H1 (cell line): Measurements from ENCODE around the gene SOBP. TPM values are rescaled to one million over a fixed set of nuclear protein-coding genes. Genes with fewer than 3 reads are reported as not detected.

ENCODE experiments used
- CTCF ChIA-PET: fragments of 300-600 bp; sonication (Branson Sonifier 250); formaldehyde crosslinking; loops from one replicate; lab custom pipeline; 2021; ENCODE audit not compliant: partially characterized antibody; lab: Charles Lee
- POLR2A ChIA-PET: fragments of 300-600 bp; sonication (Branson Sonifier 250); formaldehyde crosslinking; loops from one replicate; lab custom pipeline; 2021; ENCODE audit warnings: inconsistent platforms; ENCODE audit not compliant: partially characterized antibody; lab: Charles Lee
- DNase-seq, 2 experiments: peaks; one replicate each; pipeline versions ENCODE4 v3.0.0 to v3.0.0-alpha.2; 2010 to 2022; ENCODE audit warnings: low spot score in 2 of 2, low read depth in 1 of 2, mixed read lengths in 1 of 2
- FAIRE-seq: peaks from 2 replicates; lab custom pipeline; 2011; peaks lifted over from hg19 to GRCh38; lab: Jason Lieb, UNC
- H2AFZ ChIP-seq: 2 replicates; pipeline ENCODE4 v1.8.1; 2012; ENCODE audit warnings: low read length, inconsistent platforms
- H2AK5ac ChIP-seq: 2 replicates; pipeline ENCODE4 v1.6.1; 2013; ENCODE audit warnings: low read depth, low read length
- H2BK120ac ChIP-seq: replicated peaks from 2 replicates; pipeline ENCODE3; 2013; ENCODE audit warnings: low read depth, low read length, inconsistent platforms
- H2BK12ac ChIP-seq: 2 replicates; pipeline ENCODE4 v1.6.1; 2013; ENCODE audit warnings: low read depth, low read length
- H2BK15ac ChIP-seq: 2 replicates; pipeline ENCODE4 v1.6.1; 2013; ENCODE audit warnings: low read length
- H2BK20ac ChIP-seq: 2 replicates; pipeline ENCODE4 v1.6.1; 2013; ENCODE audit warnings: low read length
- H2BK5ac ChIP-seq: 2 replicates; pipeline ENCODE4 v1.6.1; 2013; ENCODE audit warnings: low read depth, low read length
- H3K14ac ChIP-seq: 2 replicates; pipeline ENCODE4 v1.6.1; 2013; ENCODE audit warnings: inconsistent platforms; ENCODE audit not compliant: insufficient read length
- H3K18ac ChIP-seq: 2 replicates; pipeline ENCODE4 v1.6.1; 2013; ENCODE audit warnings: low read length; ENCODE audit errors: extremely low read depth
- H3K23ac ChIP-seq: 2 replicates; pipeline ENCODE4 v1.6.1; 2013; ENCODE audit warnings: inconsistent platforms; ENCODE audit not compliant: insufficient read length
- H3K23me2 ChIP-seq: 2 replicates; pipeline ENCODE4 v1.6.1; 2013; ENCODE audit warnings: low read depth, low read length
- H3K27ac ChIP-seq: 2 replicates; pipeline ENCODE4 v1.6.1; 2011; ENCODE audit warnings: low read depth, low read length, inconsistent platforms
- H3K27me3 ChIP-seq, 4 experiments: replicated peaks in 1 of 4; 1 replicate in 1 of 4; 2 replicates in 3 of 4; pipeline versions ENCODE4 v1.6.1 to v1.8.1; 2011 to 2013; ENCODE audit warnings: low read length in 3 of 4, mild to moderate bottlenecking in 3 of 4, inconsistent platforms in 2 of 4, mixed read lengths in 2 of 4, moderate library complexity in 1 of 4; ENCODE audit not compliant: control insufficient read depth in 3 of 4, insufficient read depth in 3 of 4; ENCODE audit errors: extremely low read depth in 1 of 4
- H3K36me3 ChIP-seq, 4 experiments: 2 replicates each; pipeline versions ENCODE4 v1.6.1 to v1.8.1; 2011 to 2013; ENCODE audit warnings: mild to moderate bottlenecking in 4 of 4, low read length in 3 of 4, moderate library complexity in 2 of 4, control low read depth in 1 of 4, inconsistent platforms in 1 of 4; ENCODE audit not compliant: insufficient read depth in 4 of 4, control insufficient read depth in 2 of 4
- H3K4ac ChIP-seq: replicated peaks from 2 replicates; pipeline ENCODE3; 2013; ENCODE audit warnings: low read length, low read depth, mixed read lengths, inconsistent platforms; ENCODE audit not compliant: insufficient read length
- H3K4me1 ChIP-seq, 4 experiments: replicated peaks in 1 of 4; 1 replicate in 1 of 4; 2 replicates in 3 of 4; pipeline versions ENCODE4 v1.6.1 to v1.8.1; 2011 to 2013; ENCODE audit warnings: low read length in 3 of 4, inconsistent platforms in 2 of 4, mixed read lengths in 1 of 4; ENCODE audit not compliant: insufficient read depth in 4 of 4, control insufficient read depth in 3 of 4
- H3K4me2 ChIP-seq, 2 experiments: 2 replicates each; pipeline versions ENCODE4 v1.6.1 to v1.8.1; 2011 to 2013; ENCODE audit warnings: low read depth in 2 of 2, low read length in 2 of 2, control low read depth in 1 of 2, inconsistent platforms in 1 of 2, mild to moderate bottlenecking in 1 of 2; ENCODE audit not compliant: insufficient read depth in 1 of 2
- H3K4me3 ChIP-seq, 4 experiments: fragments of 200-600, 300-600 bp in 1 of 4; sonication (generic), shearing (Covaris generic), sonication (Bioruptor Twin) in 1 of 4; 2 replicates each; pipeline versions ENCODE4 v1.5.1 to v1.8.1; 2011 to 2016; ENCODE audit warnings: low read length in 4 of 4, low read depth in 3 of 4, control low read depth in 2 of 4, inconsistent platforms in 2 of 4, mild to moderate bottlenecking in 2 of 4, mixed read lengths in 1 of 4, moderate library complexity in 1 of 4; ENCODE audit not compliant: insufficient read depth in 2 of 4; ENCODE audit errors: extremely low read depth in 1 of 4
- H3K56ac ChIP-seq: replicated peaks from 2 replicates; pipeline ENCODE3; 2013; ENCODE audit warnings: low read depth, mild to moderate bottlenecking, mixed read lengths, low read length, inconsistent platforms; ENCODE audit not compliant: insufficient read length
- H3K79me1 ChIP-seq: 2 replicates; pipeline ENCODE4 v1.6.1; 2013; ENCODE audit warnings: low read depth, low read length, control low read depth
- H3K79me2 ChIP-seq, 2 experiments: 2 replicates each; pipeline versions ENCODE4 v1.6.1 to v1.8.1; 2012 to 2013; ENCODE audit warnings: low read length in 2 of 2, mild to moderate bottlenecking in 2 of 2, inconsistent platforms in 1 of 2; ENCODE audit not compliant: insufficient read depth in 2 of 2, control insufficient read depth in 1 of 2
- H3K9ac ChIP-seq, 4 experiments: replicated peaks in 1 of 4; 1 replicate in 1 of 4; 2 replicates in 3 of 4; pipeline versions ENCODE4 v1.6.1 to v1.8.1; 2011 to 2013; ENCODE audit warnings: low read depth in 3 of 4, low read length in 3 of 4, control low read depth in 2 of 4, mild to moderate bottlenecking in 2 of 4, moderate library complexity in 2 of 4, inconsistent platforms in 1 of 4; ENCODE audit errors: extremely low read depth in 1 of 4
- H3K9me3 ChIP-seq, 2 experiments: 2 replicates each; pipeline versions ENCODE4 v1.6.1 to v1.8.1; 2012 to 2013; ENCODE audit warnings: mild to moderate bottlenecking in 2 of 2, moderate library complexity in 2 of 2, control low read depth in 1 of 2, inconsistent platforms in 1 of 2, low read depth in 1 of 2, low read length in 1 of 2, mixed read lengths in 1 of 2; ENCODE audit not compliant: insufficient read depth in 2 of 2
- H4K20me1 ChIP-seq, 2 experiments: replicated peaks in 1 of 2; 2 replicates each; pipeline versions ENCODE3 to v1.8.1; 2011 to 2013; ENCODE audit warnings: inconsistent platforms in 2 of 2, low read length in 2 of 2, mild to moderate bottlenecking in 1 of 2; ENCODE audit not compliant: insufficient read depth in 2 of 2, control insufficient read depth in 1 of 2
- H4K5ac ChIP-seq: 2 replicates; pipeline ENCODE4 v1.6.1; 2013; ENCODE audit warnings: low read length, low read depth, mixed read lengths, inconsistent platforms; ENCODE audit not compliant: insufficient read length
- H4K8ac ChIP-seq: 2 replicates; pipeline ENCODE4 v1.8.0; 2013; ENCODE audit warnings: mild to moderate bottlenecking, moderate library complexity, low read length, inconsistent platforms; ENCODE audit not compliant: insufficient read depth; ENCODE audit errors: extremely low read depth
- H4K91ac ChIP-seq: replicated peaks from 2 replicates; pipeline ENCODE3; 2013; ENCODE audit warnings: low read length, mixed read lengths, inconsistent platforms; ENCODE audit not compliant: insufficient read length
- SIX5 ChIP-seq: IDR thresholded peaks from 2 replicates; pipeline ENCODE4 v1.6.1; 2011; ENCODE audit warnings: mild to moderate bottlenecking, low read depth, low read length
- WGBS, 2 experiments: shearing (Covaris generic) in 1 of 2; methylation state at CpG; one replicate each; pipeline versions ENCODE4 v1.1.6 to v1.1.7; 2013 to 2015; ENCODE audit warnings: low lambda C conversion rate in 2 of 2, mixed read lengths in 2 of 2, inconsistent platforms in 1 of 2, low coverage in 1 of 2, missing lambda C conversion rate in 1 of 2; ENCODE audit not compliant: insufficient replicate concordance in 2 of 2, insufficient coverage in 1 of 2, insufficient read length in 1 of 2; ENCODE audit errors: extremely low coverage in 1 of 2, missing lambda C conversion rate in 1 of 2; 5-methylcytosine and 5-hydroxymethylcytosine counted together
- polyA plus RNA-seq, 7 experiments: library from polyadenylated mRNA; depleted of rRNA in 3 of 7; stranded (reverse) in 5 of 7; unstranded in 2 of 7; fragments of >200 nt in 5 of 7; fragments of 200-250 nt in 2 of 7; gene quantifications; 1 replicate in 5 of 7; 2 replicates in 1 of 7; 4 replicates in 1 of 7; pipeline versions ENCODE4 v1.2.1 to v1.2.3, GENCODE V29; 2011 to 2013; ENCODE audit warnings: missing spikeins in 2 of 7, mixed read lengths in 2 of 7
- total RNA-seq: library from RNA; stranded (reverse); fragmentation: NEBNext Ultra II Directional; extraction: Animal tissue kit (Norgen Biotek cat#: 25700); gene quantifications from 2 replicates; pipeline ENCODE4 v1.2.1, GENCODE V29; 2021

Gene SOBP
- total and polyA plus RNA-seq, 2 of the 8 experiments (the other 6 are each of a cell fraction or from before 2014, with no cell fraction given), result 0.45 to 6.2 TPM

DNA sequence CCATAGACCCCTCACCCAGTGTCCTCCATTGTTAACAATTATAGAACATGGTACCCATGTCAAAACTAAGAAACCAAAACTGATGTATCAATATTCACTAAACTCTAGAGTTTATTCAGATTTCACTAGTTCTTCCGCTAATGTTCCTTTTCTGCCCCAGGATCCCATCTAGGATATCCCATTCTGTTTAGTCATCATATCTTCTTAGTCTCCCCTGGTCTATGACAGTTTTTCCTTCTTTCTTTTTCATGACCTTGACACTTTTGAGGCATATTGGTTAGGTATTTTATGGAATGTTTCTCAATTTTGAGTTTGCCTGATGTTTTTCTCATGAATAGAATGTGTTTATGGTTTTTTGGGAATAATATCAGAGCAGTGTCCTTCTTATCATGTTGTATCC lies 187.5 kb downstream of the SOBP start:
- Histone ChIP-seq H4K91ac (no peak overlapping the region), H3K4me1 (no peaks in the 10 kb centered on the region; a peak in 1 of 7 replicates), H2BK12ac (no peak overlapping the region), H2BK5ac (no peak overlapping the region), H2BK120ac (no peak overlapping the region), H3K23me2 (no peaks in the 10 kb centered on the region; the same call in 1 of the 2 replicates), H4K5ac (no peak overlapping the region), H4K8ac (no peak overlapping the region), H2AK5ac (no peak overlapping the region), H3K14ac (no peak overlapping the region), H3K27me3 (no peaks in the 10 kb centered on the region; a peak in 1 of 7 replicates), H2BK20ac (no peak overlapping the region), H3K27ac (no peak overlapping the region), H3K4me2 (no peak overlapping the region), H3K4ac (no peak overlapping the region), H3K79me2 (no peaks in the 10 kb centered on the region), H4K20me1 (no peaks in the 10 kb centered on the region), H3K4me3 (no peak overlapping the region), H3K23ac (no peak overlapping the region), H3K36me3 (no peaks in the 10 kb centered on the region; a peak in 1 of 8 replicates), H3K9me3 (no peaks in the 10 kb centered on the region), H3K18ac (no peak overlapping the region), H2BK15ac (no peak overlapping the region), H2AFZ (no peak overlapping the region), H3K56ac (no peak overlapping the region), H3K79me1 (no peaks in the 10 kb centered on the region), H3K9ac (no peak overlapping the region)
- ChIA-PET POLR2A (no interaction called here), CTCF (interaction anchor here (0.6 to 3.5 kb wide), 3 partner anchors 16 to 1802 kb away, joined by 3 to 20 read pairs (median 14); no protein-coding TSS in a partner anchor)
- FAIRE-seq (no peak), DNase-seq (no peak)
- WGBS, 2 experiments, result 92% methylated on average over 1 of the region's 1 CpG; no CpG with 5 or more reads in 1 of the 2 experiments
- TF ChIP-seq SIX5, result no peak
